Right lung (tissue), 5 donors: ENCODE measurements around the gene TBC1D14. TPM values are rescaled to one million over a fixed set of nuclear protein-coding genes. Genes with fewer than 3 reads are reported as not detected.
"Not testable (repeated sequence)": the region's sequence is repeated elsewhere in the genome, so short reads cannot be mapped to it uniquely, and the experiment has no call there.

Experiments
- DNase-seq, 2 donors: peaks; one replicate each; pipeline ENCODE4 v3.0.0-alpha.2; 2013
- polyA plus RNA-seq, 5 donors: library from polyadenylated mRNA; unstranded; fragments of 120-200 nt; gene quantifications; one replicate each; pipeline versions ENCODE4 v1.2.1 to v1.2.3, GENCODE V29; 2013; ENCODE audit warnings: inconsistent platforms in 1 of 5, low replicate concordance in 1 of 5; ENCODE audit not compliant: insufficient read length in 5 of 5, insufficient read depth in 1 of 5

TBC1D14 gene
- polyA plus RNA-seq, 5 donors, result 40.7 to 46.0 (median 45.3) TPM

DNA sequence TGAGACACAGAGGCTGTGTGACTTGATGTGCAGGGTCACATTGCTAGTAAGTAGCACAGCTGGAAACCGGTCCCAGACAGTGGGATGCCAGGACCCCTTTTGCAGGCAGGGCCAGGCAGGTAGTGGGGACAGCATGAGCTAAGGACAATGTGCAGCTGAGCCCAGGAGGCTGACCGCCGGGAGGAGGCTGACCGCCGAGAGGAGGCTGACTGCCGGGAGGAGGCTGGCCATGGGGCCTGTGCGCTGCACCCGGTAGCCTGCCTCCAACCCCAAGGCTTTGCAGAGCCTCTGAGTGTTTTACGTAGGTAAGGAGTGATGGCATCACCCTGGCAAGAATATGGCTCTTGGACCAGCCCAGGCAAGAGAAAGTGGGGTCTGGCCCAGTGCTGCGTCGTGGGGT lies 58.9 kb downstream of the TBC1D14 start:
- no peak for DNase-seq

DNA sequence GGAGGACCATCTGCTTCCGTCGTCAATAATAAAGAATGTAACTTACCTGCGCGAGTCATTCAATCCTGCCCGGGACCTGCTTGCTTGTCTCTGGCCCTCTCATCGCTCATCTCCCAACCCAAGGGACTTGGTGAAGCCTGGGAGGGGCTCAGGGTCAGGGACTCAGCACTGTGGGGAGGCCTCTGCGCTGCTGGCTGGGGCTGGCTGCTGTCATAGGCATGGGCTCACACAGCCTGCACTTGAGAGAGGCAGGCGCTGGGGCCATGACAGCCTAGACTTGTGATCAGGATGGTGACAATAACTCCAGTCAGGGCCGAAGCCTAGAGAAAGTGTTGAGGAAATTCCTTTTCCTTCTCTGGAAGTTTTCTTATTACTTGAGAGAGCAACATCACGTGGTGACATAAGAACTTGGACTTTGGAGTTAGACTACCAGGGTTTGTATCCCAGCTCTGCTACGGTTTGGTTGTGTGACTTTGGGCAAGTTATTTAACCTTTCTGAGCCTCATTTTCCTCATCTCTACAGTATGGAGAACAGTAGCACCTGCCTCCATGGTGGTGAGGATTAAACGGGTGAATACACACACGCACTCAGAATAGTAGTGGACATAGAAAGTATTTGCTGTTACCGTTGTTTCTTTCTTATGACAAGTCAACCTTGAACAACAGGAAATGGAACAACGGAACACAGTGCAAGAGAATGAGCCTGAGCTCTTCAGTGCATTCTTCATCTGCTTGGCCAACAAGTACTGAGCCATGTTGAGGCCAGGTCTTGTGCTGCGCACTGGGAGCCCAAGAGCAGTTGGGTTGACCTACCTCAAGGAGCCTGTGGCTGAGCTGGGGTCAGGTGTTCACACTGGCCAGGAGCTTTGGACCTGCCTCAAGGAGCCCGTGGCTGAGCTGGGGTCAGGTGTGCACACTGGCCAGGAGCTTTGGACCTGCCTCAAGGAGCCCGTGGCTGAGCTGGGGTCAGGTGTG lies 60.5 kb downstream of the TBC1D14 start:
- DNase-seq, result no peak

- DNase-seq, result no peak
These were observed 62.1 kb downstream of the TBC1D14 start for GRCh38 chr4:6971536-6972374.

DNA sequence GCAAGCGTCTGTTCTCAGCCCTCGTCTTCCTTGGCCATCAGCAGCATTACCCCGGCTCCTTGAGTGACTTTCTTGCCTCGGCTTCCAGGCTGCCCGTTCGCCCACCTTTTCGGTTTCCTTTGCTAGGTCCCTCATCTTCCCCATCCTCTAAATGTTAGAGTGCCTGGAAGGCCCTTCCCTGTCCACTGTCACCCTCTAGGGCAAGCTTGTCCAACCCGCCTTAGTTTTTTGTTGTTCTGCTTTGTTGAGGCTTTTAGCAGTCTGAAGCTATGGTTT lies 62.7 kb downstream of the TBC1D14 start:
- DNase-seq, result no peak

- no peak for DNase-seq
These were observed 63.3 kb downstream of the TBC1D14 start for GRCh38 chr4:6972911-6973310.

- peak; percentile 71 to 82 for DNase-seq
These were observed 64.7 kb downstream of the TBC1D14 start for GRCh38 chr4:6974138-6974848.

DNA sequence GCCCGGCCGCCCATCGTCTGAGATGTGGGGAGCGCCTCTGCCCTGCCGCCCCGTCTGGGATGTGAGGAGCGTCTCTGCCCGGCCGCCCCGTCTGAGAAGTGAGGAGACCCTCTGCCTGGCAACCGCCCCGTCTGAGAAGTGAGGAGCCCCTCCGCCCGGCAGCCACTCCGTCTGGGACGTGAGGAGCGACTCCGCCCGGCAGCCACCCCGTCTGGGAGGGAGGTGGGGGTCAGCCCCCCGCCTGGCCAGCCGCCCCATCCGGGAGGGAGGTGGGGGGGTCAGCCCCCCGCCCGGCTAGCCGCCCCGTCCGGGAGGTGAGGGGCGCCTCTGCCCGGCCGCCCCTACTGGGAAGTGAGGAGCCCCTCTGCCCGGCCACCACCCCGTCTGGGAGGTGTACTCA lies 68.2 kb downstream of the TBC1D14 start:
- DNase-seq, result not testable (repeated sequence)

GRCh38 chr4:6983544-6984142 lies 74.0 kb downstream of the TBC1D14 start:
- DNase-seq, result no peak

GRCh38 chr4:6984612-6985425 lies 75.2 kb downstream of the TBC1D14 start:
- no peak for DNase-seq

GRCh38 chr4:6986072-6986780 lies 76.6 kb downstream of the TBC1D14 start:
- DNase-seq, result peak in 1 of 2 donors; percentile 46

DNA sequence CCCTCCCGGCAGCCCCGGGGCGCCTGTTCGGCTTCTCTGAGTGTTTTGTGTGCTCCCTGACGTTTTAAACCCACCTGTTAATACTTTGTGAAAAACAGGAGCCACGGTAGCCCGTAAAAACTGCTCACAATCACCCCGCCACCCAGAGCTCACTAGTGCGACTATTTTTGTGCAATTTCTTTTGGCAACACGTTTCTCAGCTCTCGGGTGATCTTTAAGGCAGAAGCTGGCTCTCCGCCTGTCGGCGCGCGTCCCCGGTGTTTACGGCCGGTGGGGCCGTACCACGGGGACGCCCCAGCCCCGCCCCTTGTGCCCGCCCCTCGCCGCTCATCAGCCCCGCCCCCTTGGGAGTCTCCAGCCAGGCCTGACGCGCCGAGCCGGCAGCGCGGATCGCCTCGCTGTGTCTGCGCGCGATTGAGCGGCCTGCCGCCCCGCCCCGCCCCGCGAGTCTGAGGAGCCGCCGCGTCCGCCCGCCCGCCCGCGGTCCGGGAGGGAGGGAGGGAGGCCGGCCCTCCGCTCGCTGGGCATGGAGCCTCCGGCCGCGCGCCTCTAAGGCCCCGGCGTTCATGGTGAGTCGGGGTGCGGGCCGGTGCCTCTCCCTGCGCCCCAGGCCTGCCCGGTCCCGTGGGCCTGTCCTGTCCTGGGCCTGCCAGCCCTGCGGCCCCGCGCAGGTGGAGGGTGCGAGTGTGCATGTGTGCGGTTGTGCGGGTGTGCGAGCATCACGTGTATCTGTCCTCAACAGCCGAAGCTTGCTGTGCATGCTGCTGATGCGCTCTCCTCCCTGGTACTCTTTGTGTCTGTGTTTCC lies 77.4 kb downstream of the TBC1D14 start:
- DNase-seq, result peak; percentile 90 to 91

GRCh38 chr4:6987588-6987961 lies 77.9 kb downstream of the TBC1D14 start:
- DNase-seq, result no peak

DNA sequence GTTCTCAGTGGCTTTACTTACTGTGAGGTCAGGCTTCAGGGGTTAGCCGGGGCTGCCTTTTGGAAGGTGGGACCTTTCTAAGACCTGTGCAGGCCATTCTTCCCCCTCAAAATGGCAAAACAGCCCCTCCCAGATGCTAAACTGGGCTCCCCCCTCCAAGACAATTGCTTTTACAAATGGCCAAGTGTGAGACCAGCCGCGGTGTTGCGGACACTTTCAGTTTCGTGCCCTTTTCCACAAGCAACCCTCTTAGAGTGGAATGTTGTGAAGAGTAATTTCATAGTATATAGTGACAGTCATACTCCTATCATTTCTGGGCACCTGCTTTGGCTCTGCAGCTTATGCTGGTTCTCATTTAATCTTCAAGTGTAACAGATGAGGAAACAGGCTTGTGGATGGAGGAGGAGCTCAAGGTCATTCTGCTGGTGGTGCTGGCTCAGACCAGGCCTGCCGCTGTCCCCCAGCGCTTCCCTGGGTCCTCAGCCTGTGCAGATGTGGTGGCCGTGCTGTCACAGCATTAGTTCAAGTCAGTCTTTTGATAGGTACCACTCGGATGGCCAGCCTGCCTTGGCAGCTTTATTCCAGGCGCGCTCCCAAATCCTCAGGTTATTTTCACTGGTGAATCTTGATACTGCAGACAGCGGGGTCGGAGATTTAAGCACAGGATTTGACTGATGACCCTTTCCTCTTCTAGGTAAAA lies 78.5 kb downstream of the TBC1D14 start:
- DNase-seq, result no peak

- DNase-seq, result no peak
These were observed 79.8 kb downstream of the TBC1D14 start for GRCh38 chr4:6989331-6989923.

DNA sequence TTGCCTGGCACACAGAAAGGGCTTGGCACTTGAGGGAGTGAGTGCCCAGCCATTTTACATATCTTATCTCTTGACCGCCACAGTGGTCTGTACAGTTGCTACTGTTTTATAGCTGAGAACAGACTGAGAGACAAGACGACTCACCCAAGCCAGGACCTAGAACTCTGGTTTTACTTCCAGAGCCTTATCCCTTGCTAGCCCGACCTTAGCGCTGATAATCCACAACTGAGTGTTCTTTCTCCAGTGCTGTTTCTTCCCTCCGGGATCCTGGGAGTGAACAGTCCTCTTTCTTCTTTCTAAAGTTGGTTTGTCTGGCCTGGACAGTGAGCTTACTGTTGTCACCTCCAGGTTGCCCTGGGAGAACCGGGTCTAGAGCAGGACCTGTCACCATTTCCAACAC lies 81.0 kb downstream of the TBC1D14 start:
- no peak for DNase-seq

DNA sequence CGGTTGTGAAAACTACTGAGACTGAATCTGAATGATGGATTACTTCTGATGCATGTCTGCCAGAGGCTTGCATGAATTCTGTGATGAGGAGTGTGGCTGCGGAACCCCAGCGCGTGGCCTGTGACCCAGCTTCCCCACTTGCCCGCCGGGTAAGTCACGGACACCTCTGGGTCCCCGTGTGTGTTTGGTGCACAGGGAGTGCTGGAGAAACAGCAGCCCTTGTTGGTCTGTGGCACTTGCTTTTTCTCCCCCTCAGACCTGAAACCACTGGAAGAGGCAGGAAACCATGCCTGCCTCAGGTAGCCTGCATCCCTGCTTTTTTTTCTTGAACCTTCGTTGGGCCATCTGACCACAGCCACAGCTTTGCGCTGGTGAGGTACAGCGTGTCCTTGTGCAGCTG lies 81.6 kb downstream of the TBC1D14 start:
- no peak for DNase-seq

- DNase-seq, result no peak
These were observed 82.3 kb downstream of the TBC1D14 start for GRCh38 chr4:6991771-6992557.
